ENCODE measurements around the gene PLBD1. TPM values are rescaled to one million over a fixed set of nuclear protein-coding genes. Genes with fewer than 3 reads are reported as not detected.

The PLBD1 gene, protein sequence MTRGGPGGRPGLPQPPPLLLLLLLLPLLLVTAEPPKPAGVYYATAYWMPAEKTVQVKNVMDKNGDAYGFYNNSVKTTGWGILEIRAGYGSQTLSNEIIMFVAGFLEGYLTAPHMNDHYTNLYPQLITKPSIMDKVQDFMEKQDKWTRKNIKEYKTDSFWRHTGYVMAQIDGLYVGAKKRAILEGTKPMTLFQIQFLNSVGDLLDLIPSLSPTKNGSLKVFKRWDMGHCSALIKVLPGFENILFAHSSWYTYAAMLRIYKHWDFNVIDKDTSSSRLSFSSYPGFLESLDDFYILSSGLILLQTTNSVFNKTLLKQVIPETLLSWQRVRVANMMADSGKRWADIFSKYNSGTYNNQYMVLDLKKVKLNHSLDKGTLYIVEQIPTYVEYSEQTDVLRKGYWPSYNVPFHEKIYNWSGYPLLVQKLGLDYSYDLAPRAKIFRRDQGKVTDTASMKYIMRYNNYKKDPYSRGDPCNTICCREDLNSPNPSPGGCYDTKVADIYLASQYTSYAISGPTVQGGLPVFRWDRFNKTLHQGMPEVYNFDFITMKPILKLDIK
- total RNA-seq (2014; rRNA removed; shearing (Covaris generic); ENCODE audit: low replicate concordance), result 0.49 and 0.59 TPM in 2 replicates

DNA sequence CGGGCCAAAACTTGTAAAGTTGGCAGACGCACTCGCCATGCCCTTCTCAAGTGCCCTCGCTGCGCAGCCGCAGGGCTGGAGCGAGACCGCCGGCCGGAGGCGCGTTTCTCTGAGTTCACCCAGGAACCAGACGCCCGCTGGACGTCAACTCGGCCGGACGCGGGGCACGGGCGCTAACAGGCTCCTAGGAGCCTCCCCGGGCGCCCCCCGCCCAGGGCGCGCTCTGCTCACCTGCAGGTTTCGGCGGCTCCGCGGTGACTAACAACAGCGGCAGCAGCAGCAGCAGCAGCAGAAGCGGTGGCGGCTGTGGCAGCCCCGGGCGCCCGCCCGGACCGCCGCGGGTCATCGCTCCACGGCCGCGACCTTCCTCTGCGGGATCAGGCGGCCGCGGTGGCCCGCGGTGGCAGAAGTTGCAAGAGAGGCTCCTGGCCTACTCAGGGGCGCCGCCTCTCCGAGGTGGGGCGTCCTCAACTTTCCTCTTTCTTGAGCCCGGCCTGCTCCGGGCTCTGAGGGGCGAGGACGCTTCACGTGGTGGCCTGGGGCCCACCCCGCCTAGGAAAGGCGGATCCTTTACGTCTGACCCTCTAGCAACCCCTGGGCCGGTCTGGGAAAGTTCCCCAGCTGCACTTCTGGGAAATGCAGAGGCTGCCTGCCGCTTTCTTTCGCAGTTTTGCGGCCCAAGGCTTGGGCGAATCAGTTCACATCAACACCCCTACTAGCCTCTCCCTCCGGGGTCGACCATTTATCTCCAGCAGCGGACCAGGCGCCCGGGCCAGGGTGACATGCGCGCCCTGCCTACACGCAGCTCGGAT is at the start of gene PLBD1:
PLBD1 (minus strand) TSS at position 533 of the 812 bp plus-strand sequence; CDS start at position 346, 187 bp downstream.
- no peaks in the 10 kb centered on the region for H3K27me3 ChIP-seq
- peak; percentile 73 for DNase-seq
- H3K9me3 ChIP-seq, result no peaks in the 10 kb centered on the region
- H3K4me3 ChIP-seq, result peak within 1 kb of the TSS; percentile 51
- no peaks in the 10 kb centered on the region for H3K36me3 ChIP-seq

DNA sequence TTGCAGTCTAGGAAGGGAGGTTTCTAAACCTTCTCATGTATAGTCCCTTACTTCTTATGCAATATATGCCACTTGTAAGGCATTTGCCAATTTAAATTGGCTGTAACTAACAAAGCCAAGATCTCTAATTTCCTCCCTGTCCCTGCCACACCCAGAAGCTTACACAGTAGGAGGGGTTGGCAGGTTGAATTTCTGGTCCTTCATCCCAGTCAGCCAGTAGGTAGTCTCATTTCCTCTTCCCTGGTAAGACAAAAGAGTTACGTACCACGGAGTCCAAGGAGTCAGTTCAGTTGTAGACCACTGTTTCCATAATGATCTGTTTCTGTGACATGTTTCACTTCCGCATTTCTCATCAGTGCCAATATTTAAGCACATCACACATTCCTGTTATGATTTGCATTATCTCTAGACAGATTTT is 47.0 kb upstream of the PLBD1 start:
- Histone ChIP-seq H3K9me3 (peaks cover 4% of the 10 kb centered on the region), H3K27me3 (no peaks in the 10 kb centered on the region), H3K4me3 (no peak overlapping the region), H3K36me3 (no peaks in the 10 kb centered on the region)
- DNase-seq, result no peak

DNA sequence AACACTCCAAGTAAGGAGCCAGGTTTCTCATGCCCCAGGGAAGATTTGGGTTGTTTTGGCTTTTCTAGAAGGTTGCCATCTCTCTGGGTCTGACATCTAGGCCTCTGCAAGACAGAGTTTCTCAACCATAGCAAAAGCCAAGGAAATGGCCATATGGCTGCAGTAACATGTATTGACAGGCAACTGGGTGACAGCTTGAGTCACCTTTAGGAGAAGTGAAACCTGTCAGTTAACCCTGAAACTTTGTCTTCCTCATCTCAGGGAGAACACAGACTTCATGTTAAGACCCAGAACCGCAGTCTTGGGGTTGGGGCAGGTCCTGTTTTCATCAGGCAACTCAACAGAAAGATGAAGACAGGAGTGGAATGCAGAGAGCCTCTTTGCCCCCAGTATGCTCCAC is 46.0 kb upstream of the PLBD1 start:
- peaks cover 4% of the 10 kb centered on the region for H3K9me3 ChIP-seq
- no peaks in the 10 kb centered on the region for H3K27me3 ChIP-seq
- DNase-seq, result no peak
- no peaks in the 10 kb centered on the region for H3K36me3 ChIP-seq
- no peak overlapping the region for H3K4me3 ChIP-seq

DNA sequence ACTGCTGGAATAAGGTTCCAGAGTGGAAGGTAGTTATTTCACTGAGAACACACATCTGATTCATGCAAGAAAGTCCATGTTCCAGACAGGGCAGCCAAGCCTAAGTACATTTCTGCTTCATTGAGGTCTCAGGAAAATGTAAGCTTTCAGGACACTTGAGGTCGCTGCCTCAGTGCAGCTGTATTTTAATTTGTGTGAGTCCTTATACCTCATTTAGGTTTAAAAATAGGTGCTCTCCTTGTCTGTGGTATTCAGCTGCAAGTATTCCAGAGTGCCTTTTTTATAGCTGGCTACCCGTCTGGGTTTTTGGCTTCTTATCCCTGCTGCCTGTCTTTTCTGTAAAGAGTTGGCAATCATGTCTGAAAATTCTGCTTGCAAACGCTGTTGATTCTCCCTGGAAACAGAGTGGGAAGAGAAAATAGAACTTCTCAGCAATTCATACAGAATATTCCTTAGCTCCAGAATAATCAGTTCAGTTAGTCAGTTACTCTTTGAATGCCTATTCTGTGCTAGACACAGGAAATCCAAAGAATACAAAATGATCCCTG is 45.3 kb upstream of the PLBD1 start:
- H3K4me3 ChIP-seq, result no peak overlapping the region
- no peak for DNase-seq
- H3K36me3 ChIP-seq, result no peaks in the 10 kb centered on the region
- H3K27me3 ChIP-seq, result no peaks in the 10 kb centered on the region
- H3K9me3 ChIP-seq, result peaks cover 6% of the 10 kb centered on the region

DNA sequence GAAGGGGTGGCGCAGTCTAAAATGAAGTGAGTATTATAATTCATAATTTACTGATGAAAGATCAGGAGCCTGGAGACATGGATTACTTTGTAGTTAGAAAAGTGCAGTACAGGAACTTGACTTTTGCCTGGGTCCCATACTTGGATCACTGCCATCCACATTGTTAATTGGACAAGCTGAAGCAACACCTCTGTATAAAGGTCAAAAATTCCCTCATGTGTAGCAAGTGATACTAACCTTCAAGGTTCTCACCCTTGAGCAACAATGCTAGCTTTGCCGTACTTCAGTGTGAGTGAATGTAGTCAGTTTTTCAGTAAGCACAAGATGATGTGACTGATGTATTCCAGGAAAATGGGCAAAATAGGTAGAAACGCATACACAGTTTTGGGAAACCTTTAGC is 44.6 kb upstream of the PLBD1 start:
- Histone ChIP-seq H3K9me3 (peaks cover 6% of the 10 kb centered on the region), H3K27me3 (no peaks in the 10 kb centered on the region), H3K36me3 (no peaks in the 10 kb centered on the region), H3K4me3 (no peak overlapping the region)
- DNase-seq, result no peak

DNA sequence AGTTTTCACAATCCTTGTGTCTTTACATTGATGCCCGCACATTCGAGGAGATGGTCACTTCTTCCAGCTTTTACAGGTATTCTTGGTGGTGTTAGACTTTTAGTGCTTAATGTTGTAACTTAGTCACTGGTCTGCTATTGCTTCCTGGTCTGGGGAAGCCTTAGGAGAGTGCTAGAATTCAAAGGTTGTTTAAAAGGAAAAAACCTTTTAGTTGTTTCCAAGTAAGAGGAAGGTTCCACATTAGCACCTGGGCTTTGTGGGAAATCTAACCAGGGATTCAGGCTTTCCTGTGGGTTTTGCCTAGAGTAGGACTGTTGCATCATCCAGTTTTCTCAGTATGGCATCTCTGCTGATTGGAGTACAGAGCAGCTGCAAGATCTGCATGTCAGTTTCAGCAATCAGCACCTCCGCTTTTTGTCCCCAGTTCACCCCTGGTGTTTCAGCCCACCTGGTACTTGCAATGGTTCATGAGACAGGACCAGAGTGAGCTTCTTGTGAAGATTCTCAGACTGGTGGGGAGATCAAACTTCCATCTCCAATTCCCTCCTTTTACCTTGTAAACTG is 44.0 kb upstream of the PLBD1 start:
- Histone ChIP-seq H3K9me3 (peaks cover 6% of the 10 kb centered on the region), H3K36me3 (no peaks in the 10 kb centered on the region), H3K27me3 (no peaks in the 10 kb centered on the region), H3K4me3 (no peak overlapping the region)
- DNase-seq, result no peak

DNA sequence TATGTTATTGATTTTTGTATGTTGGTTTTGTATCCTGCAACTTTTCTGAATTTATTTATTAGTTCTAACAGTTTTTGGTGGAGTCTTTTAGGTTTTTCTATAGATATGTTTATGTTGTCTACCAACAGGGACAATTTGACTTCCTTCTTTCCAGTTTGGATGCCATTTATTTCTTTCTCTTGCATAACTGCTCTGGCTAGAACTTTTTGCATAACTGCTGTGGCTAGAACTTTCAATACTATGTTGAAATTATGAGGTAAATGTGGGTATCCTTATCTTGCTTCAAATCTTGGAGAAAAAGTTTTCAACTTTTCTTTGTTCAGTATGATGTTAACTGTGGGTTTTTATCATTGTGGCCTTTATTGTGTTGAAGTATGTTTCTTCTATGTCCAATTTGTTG is 39.9 kb upstream of the PLBD1 start:
- Histone ChIP-seq H3K4me3 (no peak overlapping the region), H3K27me3 (no peaks in the 10 kb centered on the region), H3K9me3 (peaks cover 20% of the 10 kb centered on the region), H3K36me3 (no peaks in the 10 kb centered on the region)
- no peak for DNase-seq

DNA sequence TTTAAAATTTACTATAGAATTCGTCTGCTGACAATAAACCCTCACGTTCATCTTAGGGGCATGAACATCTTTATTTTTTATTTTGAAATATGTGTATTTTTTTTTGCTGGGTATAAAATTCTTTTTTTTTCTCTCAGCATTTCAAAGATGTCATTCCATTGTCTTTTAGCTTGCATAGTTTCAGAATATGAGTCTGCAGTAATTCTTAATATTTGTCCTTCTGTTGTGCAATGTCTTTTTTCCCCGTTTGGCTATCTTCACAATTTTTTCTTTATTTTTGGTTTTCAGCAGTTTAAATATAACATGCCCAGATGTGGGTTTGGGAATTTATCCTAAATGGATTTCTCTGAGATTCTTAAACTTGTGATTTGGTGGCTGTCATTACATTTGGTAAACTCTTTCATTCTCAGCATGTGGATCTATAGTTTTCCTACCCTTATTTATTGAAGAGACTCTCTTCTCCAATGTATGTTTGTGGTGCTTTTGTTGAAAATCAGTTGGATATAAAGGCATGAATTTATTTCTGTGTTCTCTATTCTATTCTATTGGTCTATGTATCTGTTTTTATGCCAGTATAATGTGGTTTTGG is 37.8 kb upstream of the PLBD1 start:
- no peaks in the 10 kb centered on the region for H3K27me3 ChIP-seq
- peaks cover 16% of the 10 kb centered on the region for H3K9me3 ChIP-seq
- H3K4me3 ChIP-seq, result no peak overlapping the region
- H3K36me3 ChIP-seq, result no peaks in the 10 kb centered on the region
- DNase-seq, result no peak

DNA sequence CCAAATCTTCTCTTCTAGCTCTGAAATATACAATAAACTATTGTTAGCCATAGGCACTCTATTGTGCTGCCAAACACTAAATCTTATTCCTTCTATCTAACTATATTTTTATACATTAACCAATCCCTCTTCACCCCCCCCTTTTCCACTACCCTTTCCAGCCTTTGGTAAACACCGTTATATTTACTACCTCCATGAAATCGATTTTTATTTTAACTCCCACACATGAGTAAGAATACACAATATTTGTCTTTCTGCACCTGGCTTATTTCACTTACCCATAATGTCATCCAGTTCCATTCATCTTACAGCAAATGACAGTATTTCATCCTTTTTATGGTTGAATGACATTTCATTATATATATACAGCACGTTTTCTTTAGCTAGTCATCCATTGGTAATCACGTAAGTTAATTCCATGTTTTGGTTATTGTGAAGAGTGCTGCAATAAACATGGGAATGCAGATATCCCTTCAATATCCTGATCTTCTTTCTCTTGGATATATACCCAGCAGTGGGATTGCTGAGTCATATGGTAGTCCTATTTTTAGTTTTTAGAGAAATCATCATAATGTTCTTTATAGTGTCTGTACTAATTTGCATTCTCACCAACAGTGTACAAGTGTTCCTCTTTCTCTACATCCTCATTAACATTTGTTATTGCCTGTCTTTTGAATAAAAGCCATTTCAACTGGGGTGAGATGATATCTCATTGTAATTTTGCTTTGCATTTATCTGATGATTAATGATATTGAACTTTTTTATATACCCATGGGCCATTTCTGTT is 34.2 kb upstream of the PLBD1 start:
- Histone ChIP-seq H3K9me3 (peaks cover 15% of the 10 kb centered on the region), H3K4me3 (no peak overlapping the region), H3K36me3 (no peaks in the 10 kb centered on the region), H3K27me3 (no peaks in the 10 kb centered on the region)
- no peak for DNase-seq

DNA sequence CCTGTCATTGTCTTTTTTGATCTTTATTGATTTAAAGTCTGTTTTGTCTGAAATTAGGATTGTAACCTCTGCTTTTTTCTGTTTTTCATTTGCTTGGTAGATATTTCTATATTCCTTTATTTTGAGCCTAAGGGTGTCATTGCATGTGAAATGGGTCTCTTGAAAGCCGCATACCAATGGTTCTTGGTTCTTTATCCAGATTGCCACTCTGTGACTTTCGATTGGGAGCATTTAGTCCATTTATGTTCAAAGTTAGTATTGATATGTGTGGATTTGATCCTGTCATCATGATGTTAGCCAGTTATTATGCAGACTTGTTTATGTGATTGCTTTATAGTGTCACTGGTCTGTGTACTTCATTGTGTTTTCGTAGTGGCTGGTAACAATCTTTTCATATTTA is 29.8 kb upstream of the PLBD1 start:
- no peak overlapping the region for H3K4me3 ChIP-seq
- no peaks in the 10 kb centered on the region for H3K27me3 ChIP-seq
- no peaks in the 10 kb centered on the region for H3K36me3 ChIP-seq
- no peak for DNase-seq
- 0 out of 2 replicates have a peak, but pooled peaks cover 2% of the 10 kb centered on the region for H3K9me3 ChIP-seq

DNA sequence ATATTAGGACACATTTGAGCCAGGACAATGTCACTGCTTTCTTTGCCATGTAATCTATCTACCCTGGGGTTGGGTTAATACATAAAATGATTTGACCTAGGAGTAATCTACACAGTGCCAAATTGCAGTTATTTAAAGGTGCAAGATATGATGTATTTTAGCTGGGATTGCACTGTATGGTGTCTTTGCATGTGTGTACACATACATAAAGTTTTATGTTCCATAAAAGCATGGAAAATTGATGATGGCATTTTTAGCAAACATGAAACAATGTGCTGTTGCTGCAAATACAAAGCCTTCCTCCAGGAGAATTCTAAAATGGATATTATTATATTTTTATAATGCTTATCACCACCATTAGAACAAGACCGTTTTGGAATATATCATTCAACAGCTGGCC is 24.0 kb upstream of the PLBD1 start:
- Histone ChIP-seq H3K4me3 (no peak overlapping the region), H3K9me3 (no peaks in the 10 kb centered on the region), H3K27me3 (no peaks in the 10 kb centered on the region), H3K36me3 (no peaks in the 10 kb centered on the region)
- no peak for DNase-seq

DNA sequence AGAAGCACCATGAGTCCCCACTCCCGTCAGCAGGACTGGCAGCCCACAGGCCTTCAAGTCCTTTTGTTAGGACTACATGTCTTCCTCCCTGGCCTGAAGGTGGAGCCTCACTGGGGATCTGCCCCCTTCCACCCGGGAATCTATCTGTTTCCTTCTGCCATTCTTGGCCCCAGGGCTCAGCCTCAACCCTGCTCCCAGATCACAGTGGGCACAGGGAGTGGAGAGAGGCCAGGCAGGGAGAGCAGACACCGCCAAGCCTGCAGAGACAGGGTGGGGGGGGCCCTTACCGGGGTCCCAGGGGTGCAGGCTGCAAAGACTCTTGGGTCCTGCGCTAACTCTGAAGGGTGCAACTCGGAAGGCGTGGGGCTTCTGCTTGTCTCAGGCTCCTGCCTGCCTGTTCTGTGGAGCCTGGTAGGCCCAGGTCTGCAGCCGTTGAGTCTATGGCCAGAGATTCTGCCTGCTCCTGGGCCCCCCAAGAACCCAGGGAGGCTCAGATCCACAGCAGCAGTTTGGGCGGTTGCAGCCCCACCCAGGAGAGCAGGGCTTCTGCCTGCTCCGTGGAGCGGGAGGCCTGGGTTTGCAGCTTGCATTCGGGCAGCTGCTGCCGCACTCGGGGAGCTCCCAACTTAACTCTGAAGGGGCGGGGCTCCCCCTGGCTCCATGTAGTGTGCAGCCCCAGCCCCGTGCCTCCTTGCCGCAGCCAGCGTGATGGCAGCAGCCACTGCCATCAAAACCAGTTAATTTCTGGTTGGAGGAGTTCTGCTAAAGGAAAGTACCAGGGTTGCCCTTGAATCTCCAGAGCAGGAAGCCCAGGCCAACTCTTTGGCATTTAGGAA is 21.7 kb upstream of the PLBD1 start:
- no peaks in the 10 kb centered on the region for H3K36me3 ChIP-seq
- no peaks in the 10 kb centered on the region for H3K9me3 ChIP-seq
- no peaks in the 10 kb centered on the region for H3K27me3 ChIP-seq
- no peak for DNase-seq
- no peak overlapping the region for H3K4me3 ChIP-seq

DNA sequence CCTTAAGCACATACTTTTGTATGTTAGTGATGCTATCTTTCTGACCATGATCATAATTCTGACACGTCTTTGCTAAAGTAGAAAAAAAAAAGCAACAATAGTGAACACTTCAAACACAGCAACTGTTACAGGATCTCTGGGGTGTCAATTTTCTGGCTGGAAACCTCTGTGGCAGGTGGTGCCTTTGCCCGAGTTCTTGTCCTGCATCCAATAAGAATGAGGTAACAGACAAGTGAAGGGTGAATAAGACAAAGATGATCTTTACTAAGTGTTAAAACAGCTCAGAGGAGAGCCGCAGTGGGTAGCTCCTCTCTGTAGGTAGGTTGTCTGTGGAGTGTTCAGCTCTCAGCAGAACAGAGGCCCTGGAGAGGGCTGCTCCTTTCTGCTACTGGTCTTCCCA is 20.9 kb upstream of the PLBD1 start:
- Histone ChIP-seq H3K9me3 (no peaks in the 10 kb centered on the region), H3K4me3 (no peak overlapping the region), H3K36me3 (no peaks in the 10 kb centered on the region), H3K27me3 (no peaks in the 10 kb centered on the region)
- no peak for DNase-seq

DNA sequence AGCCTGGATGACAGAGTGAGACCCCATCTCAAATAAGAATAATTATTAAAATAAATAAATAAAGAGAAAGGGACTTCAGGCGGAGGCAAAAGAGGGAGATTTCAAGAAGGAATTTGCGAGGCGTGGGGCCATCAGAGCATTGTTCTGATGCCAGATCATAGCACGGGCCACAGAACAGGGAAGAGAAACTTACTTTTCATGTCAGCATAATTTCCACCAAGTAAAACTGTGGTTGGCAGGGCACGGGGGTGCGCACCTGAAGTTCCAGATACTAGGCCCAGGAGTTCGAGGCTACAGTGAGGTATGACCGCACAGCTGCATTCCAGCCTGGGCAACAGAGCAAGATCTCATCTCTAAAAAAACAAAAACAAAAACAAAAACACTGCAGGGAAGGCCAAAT is 11.0 kb upstream of the PLBD1 start:
- Histone ChIP-seq H3K36me3 (no peaks in the 10 kb centered on the region), H3K27me3 (no peaks in the 10 kb centered on the region), H3K9me3 (no peaks in the 10 kb centered on the region), H3K4me3 (no peak overlapping the region)
- no peak for DNase-seq

DNA sequence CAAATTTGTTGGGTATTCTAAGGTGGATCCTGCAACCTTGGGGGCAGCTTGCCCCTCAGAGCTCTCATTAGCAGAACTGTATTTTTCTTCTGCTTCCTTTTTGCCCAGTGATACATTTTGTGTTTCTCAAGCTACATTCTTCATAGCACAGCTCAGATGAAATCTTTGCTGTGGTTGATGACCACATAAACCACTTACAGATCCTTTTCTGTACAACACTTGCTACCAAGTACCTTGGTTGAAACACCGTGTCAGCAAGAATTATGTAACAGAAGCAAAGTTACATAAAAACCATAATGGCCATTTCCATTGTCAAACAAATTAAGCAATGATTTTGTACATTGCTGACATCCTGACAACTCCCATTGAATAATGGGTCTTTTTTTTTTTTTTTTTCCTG is 9.7 kb upstream of the PLBD1 start:
- no peak for DNase-seq
- H3K4me3 ChIP-seq, result no peak overlapping the region
- no peaks in the 10 kb centered on the region for H3K9me3 ChIP-seq

More for the DNA sequence above, 9.7 kb upstream of the PLBD1 start:
- Histone ChIP-seq H3K27me3 (no peaks in the 10 kb centered on the region), H3K36me3 (no peaks in the 10 kb centered on the region)

Data from MG63 (cell line).